Suprapubic skin (tissue), 3 donors: ENCODE measurements around the gene WDR90.

ENCODE experiments used
- CTCF ChIP-seq, 2 donors: fragments of 200-600 bp in 1 of 2; fragments of 450-650 bp in 1 of 2; sonication (generic) in 1 of 2; IDR thresholded peaks; one replicate each; pipeline ENCODE4 v1.5.1; 2016 to 2019; ENCODE audit warnings: antibody characterized with exemption in 2 of 2, mild to moderate bottlenecking in 1 of 2, moderate library complexity in 1 of 2
- POLR2AphosphoS5 ChIP-seq, 3 donors: sonication (generic); formaldehyde crosslinking; IDR thresholded peaks; one replicate each; pipeline ENCODE4 v1.6.1; 2017; ENCODE audit warnings: antibody characterized with exemption in 3 of 3

GRCh38 chr16:666572-666971 is 17.4 kb downstream of the WDR90 start:
- TF ChIP-seq CTCF (IDR thresholded peaks at IDR 0.05) (no peak), POLR2AphosphoS5 (IDR thresholded peaks at IDR 0.05) (no peak)
